ENCODE data around the gene SFXN5. TPM values are rescaled to one million over a fixed set of nuclear protein-coding genes. Genes with fewer than 3 reads are reported as not detected.

The SFXN5 gene
- total and polyA plus RNA-seq, 11 donors: 6.0 to 12.5 (median 8.7) TPM

DNA sequence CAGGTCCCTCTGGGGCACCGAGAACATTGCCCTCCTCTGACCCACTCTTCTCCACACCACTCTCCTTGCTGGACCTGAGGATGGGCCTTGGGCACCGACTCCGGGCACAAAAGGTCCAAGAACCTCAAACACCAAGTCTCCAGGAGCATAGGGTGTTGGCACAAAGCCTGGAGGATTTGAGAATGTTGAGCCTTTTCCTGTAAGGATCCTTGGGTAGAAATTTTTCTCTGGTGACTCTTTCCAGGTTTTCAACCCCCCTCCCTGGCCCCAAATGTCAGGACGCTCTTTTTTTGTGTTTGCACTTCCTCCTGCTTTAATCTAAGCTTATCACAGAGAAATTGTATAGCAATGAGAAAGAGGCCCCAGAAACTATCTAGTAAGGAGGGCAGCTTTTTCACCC, 175.1 kb downstream of the SFXN5 start:
- H3K9me3 ChIP-seq: no peaks in the 10 kb centered on the region
- H3K36me3 ChIP-seq: peaks cover 0 to 10% (median 7%) of the 10 kb centered on the region in 9 donors
- DNase-seq (no peak), ATAC-seq (no peak)
- H3K27ac ChIP-seq: no peak overlapping the region
- 77 to 83% (median 82%) methylated on average over 4 of the region's 4 CpGs for WGBS, 4 donors
- H3K4me1 ChIP-seq: peaks cover 0 to 17% (median 11%) of the 10 kb centered on the region in 12 donors
- no peak overlapping the region for H3K4me3 ChIP-seq
- intact Hi-C loops (cut with DNase I): loop anchor here in 7 of 10 donors (5.0 to 10.0 kb wide), 4 partner anchors 76 to 188 kb away; no protein-coding TSS in a partner anchor
- TF ChIP-seq, protein P1, sequence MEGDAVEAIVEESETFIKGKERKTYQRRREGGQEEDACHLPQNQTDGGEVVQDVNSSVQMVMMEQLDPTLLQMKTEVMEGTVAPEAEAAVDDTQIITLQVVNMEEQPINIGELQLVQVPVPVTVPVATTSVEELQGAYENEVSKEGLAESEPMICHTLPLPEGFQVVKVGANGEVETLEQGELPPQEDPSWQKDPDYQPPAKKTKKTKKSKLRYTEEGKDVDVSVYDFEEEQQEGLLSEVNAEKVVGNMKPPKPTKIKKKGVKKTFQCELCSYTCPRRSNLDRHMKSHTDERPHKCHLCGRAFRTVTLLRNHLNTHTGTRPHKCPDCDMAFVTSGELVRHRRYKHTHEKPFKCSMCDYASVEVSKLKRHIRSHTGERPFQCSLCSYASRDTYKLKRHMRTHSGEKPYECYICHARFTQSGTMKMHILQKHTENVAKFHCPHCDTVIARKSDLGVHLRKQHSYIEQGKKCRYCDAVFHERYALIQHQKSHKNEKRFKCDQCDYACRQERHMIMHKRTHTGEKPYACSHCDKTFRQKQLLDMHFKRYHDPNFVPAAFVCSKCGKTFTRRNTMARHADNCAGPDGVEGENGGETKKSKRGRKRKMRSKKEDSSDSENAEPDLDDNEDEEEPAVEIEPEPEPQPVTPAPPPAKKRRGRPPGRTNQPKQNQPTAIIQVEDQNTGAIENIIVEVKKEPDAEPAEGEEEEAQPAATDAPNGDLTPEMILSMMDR (IDR thresholded peaks at IDR 0.05): no peak
- no peak for TF ChIP-seq POLR2A (IDR thresholded peaks at IDR 0.05)
- peaks cover 0 to 36% (median 9%) of the 10 kb centered on the region in 9 donors for H3K27me3 ChIP-seq

DNA sequence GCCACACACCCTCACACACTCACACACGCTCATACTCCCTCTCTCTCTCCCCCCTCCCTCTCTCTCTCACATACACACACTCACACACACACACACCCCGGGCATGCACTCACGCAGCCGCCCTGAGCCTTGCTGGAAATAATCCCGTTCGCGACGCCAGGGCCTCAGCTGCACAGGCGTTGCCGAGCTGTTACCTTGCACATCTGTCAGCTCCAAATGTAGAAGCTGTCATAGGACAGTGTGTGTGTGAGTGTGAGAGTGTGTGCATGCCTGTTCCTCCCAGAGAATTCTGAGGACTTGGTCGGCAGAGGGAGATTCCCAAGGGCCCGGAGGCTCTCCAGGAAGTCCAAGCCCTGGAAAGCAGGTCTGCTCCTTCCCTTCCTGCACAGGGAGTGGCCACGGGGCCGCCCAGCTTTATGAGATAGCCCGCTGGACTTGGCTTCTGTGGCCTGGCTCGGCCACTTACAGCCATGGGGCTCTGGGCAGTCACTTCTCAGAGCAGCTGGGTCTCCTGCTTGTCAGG, 175.7 kb downstream of the SFXN5 start:
- Histone ChIP-seq H3K27ac (no peak overlapping the region), H3K9me3 (no peaks in the 10 kb centered on the region), H3K27me3 (peaks cover 0 to 36% (median 9%) of the 10 kb centered on the region in 9 donors), H3K36me3 (peaks cover 0 to 15% (median 9%) of the 10 kb centered on the region in 9 donors), H3K4me3 (peak overlapping the region in 3 of 12 donors; percentile 12 to 20 (median 13)), H3K4me1 (peaks cover 0 to 22% (median 11%) of the 10 kb centered on the region in 12 donors)
- TF ChIP-seq, protein P1 (IDR thresholded peaks at IDR 0.05): no peak
- TF ChIP-seq POLR2A (IDR thresholded peaks at IDR 0.05): no peak
- intact Hi-C loops (cut with DNase I): loop anchor here in 7 of 10 donors (2.0 to 10.0 kb wide), 5 partner anchors 76 to 265 kb away; no protein-coding TSS in a partner anchor
- ATAC-seq (peak in 3 of 4 donors; percentile 34 to 47 (median 37)), DNase-seq (peak in 4 of 5 donors; percentile 45 to 71 (median 46))
- 8 to 16% (median 11%) methylated on average over 10 to 16 of the region's 16 CpGs for WGBS, 4 donors

DNA sequence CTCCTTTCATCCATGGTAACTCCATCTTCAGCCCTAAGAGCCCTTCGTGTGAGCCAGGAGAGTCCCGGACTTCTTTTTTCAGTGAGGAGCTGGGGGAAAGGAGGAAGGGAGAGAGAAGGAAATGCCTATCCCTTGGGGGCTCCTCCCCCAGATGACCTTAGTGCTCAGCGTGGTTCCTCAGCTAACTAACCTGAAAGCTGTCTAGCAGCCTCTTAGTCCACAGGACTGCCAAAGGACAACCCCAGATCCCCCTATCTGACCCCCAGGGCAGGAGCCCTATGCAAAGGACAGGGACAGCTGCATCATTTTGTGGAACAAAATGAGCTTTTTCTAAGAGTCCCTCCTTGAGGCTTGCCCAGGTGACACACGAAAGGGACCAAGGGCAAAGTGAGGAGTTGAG, 176.4 kb downstream of the SFXN5 start:
- Histone ChIP-seq H3K27ac (no peak overlapping the region), H3K4me3 (no peak overlapping the region), H3K36me3 (peaks cover 0 to 15% (median 9%) of the 10 kb centered on the region in 9 donors), H3K27me3 (peaks cover 0 to 35% (median 9%) of the 10 kb centered on the region in 9 donors), H3K4me1 (peaks cover 0 to 22% (median 11%) of the 10 kb centered on the region in 12 donors), H3K9me3 (no peaks in the 10 kb centered on the region)
- intact Hi-C loops (cut with DNase I): loop anchor here in 7 of 10 donors (2.0 to 10.0 kb wide), 5 partner anchors 77 to 266 kb away; no protein-coding TSS in a partner anchor
- DNase-seq: no peak
- ATAC-seq: no peak
- 10 to 16% (median 14%) methylated on average over 4 of the region's 4 CpGs for WGBS, 4 donors
- no peak for TF ChIP-seq POLR2A (IDR thresholded peaks at IDR 0.05)
- TF ChIP-seq, protein P1 (IDR thresholded peaks at IDR 0.05): no peak

DNA sequence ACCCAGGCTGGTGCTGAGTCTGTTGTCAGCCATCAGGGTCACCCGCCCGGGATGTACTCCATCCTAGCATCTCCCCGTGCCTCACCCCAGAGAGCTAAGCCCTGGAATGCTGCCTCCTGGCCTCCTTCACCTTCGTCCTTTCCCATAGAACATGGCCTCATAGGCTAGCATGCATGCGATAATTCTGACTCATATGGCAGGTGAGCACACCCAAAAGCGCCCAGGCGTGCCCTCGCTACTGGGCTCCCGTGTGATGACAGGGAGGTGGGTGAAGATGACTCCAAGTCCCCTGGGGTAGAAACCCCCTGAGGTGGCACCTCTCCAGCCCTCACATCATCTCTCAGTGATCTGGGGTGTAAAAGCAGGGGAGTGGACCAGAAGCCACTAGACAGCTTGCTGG, 177.0 kb downstream of the SFXN5 start:
- 90 to 93% (median 92%) methylated on average over 9 of the region's 9 CpGs for WGBS, 4 donors
- H3K4me3 ChIP-seq: no peak overlapping the region
- H3K36me3 ChIP-seq: peaks cover 0 to 18% (median 9%) of the 10 kb centered on the region in 9 donors
- peaks cover 0 to 29% (median 9%) of the 10 kb centered on the region in 9 donors for H3K27me3 ChIP-seq
- no peak overlapping the region for H3K27ac ChIP-seq
- ATAC-seq: no peak
- no peak for TF ChIP-seq POLR2A (IDR thresholded peaks at IDR 0.05)
- TF ChIP-seq, protein P1 (IDR thresholded peaks at IDR 0.05): no peak
- DNase-seq: no peak
- intact Hi-C loops (cut with DNase I): loop anchor here (2.0 to 10.0 kb wide), 8 partner anchors 78 to 283 kb away; partner anchors contain the start of gene SFXN5 (in 3 of the 10)
- peaks cover 0 to 22% (median 11%) of the 10 kb centered on the region in 12 donors for H3K4me1 ChIP-seq
- no peaks in the 10 kb centered on the region for H3K9me3 ChIP-seq

Data from heart left ventricle (tissue), 16 donors.